CD4-positive, CD25-positive, alpha-beta regulatory T cell (primary cell): ENCODE results near the gene SLC25A43. TPM values are rescaled to one million over a fixed set of nuclear protein-coding genes. Genes with fewer than 3 reads are reported as not detected.
"Not testable (repeated sequence)": the region's sequence is repeated elsewhere in the genome, so short reads cannot be mapped to it uniquely, and the experiment has no call there.

ENCODE experiments used
- ATAC-seq, 2 donors: fragments of 150-1000 bp; cut with Tn5 transposase; one replicate each; pipeline ENCODE4 v1.10.0; 2021; ENCODE audit warnings: low read depth in 2 of 2, moderate number of reproducible peaks in 2 of 2, moderate library complexity in 1 of 2
- DNase-seq, 3 donors: peaks; one replicate each; pipeline versions ENCODE4 v3.0.0 to v3.0.0-alpha.2; 2012 to 2022; ENCODE audit warnings: mixed read lengths in 1 of 3
- H3K27ac ChIP-seq: one replicate; pipeline ENCODE4 v1.7.0; 2013; ENCODE audit warnings: mild to moderate bottlenecking, low read length; ENCODE audit not compliant: insufficient read depth, poor library complexity, severe bottlenecking
- H3K27me3 ChIP-seq: one replicate; pipeline ENCODE4 v1.7.0; 2013; ENCODE audit warnings: low read length; ENCODE audit not compliant: control insufficient read depth, insufficient read depth
- H3K36me3 ChIP-seq: one replicate; pipeline ENCODE4 v1.7.0; 2013; ENCODE audit warnings: mild to moderate bottlenecking, low read length, moderate library complexity; ENCODE audit not compliant: control insufficient read depth, insufficient read depth
- H3K4me1 ChIP-seq: 2 replicates; pipeline ENCODE4 v1.7.0; 2013; ENCODE audit warnings: mild to moderate bottlenecking, low read length; ENCODE audit not compliant: insufficient read depth, control insufficient read depth, poor library complexity, severe bottlenecking
- H3K4me3 ChIP-seq: one replicate; pipeline ENCODE4 v1.7.0; 2013; ENCODE audit warnings: low read depth, mild to moderate bottlenecking, low read length, moderate library complexity
- H3K9me3 ChIP-seq, 2 experiments: 1 replicate in 1 of 2; 2 replicates in 1 of 2; pipeline ENCODE4 v1.7.0; 2013; ENCODE audit warnings: low read length in 2 of 2, mild to moderate bottlenecking in 1 of 2, moderate library complexity in 1 of 2; ENCODE audit not compliant: control insufficient read depth in 2 of 2
- H3K27ac Mint-ChIP-seq, 3 donors: one replicate each; pipeline ENCODE4 v1.8.0; 2020 to 2022; ENCODE audit warnings: mild to moderate bottlenecking in 3 of 3, mixed read lengths in 3 of 3, moderate library complexity in 2 of 3
- H3K27me3 Mint-ChIP-seq: one replicate; pipeline ENCODE4 v1.8.0; 2022; ENCODE audit warnings: mild to moderate bottlenecking, mixed read lengths
- H3K36me3 Mint-ChIP-seq: one replicate; pipeline ENCODE4 v1.8.0; 2020; ENCODE audit warnings: mixed read lengths
- H3K4me1 Mint-ChIP-seq, 4 donors: one replicate each; pipeline ENCODE4 v1.8.0; 2020 to 2022; ENCODE audit warnings: mixed read lengths in 4 of 4, mild to moderate bottlenecking in 1 of 4
- H3K4me3 Mint-ChIP-seq, 4 donors: one replicate each; pipeline ENCODE4 v1.8.0; 2020 to 2022; ENCODE audit warnings: mild to moderate bottlenecking in 4 of 4, mixed read lengths in 4 of 4, moderate library complexity in 3 of 4
- H3K9me3 Mint-ChIP-seq, 7 donors: one replicate each; pipeline ENCODE4 v1.8.0; 2020 to 2022; ENCODE audit warnings: mixed read lengths in 7 of 7, mild to moderate bottlenecking in 3 of 7, moderate library complexity in 2 of 7
- polyA plus RNA-seq, 4 donors: library from polyadenylated mRNA; unstranded; fragments of 300-500 nt; fragmentation: Illumina TruSeq; gene quantifications; one replicate each; pipeline ENCODE4 v1.2.3, GENCODE V29; 2021
- total RNA-seq: library from RNA; stranded (reverse); gene quantifications from one replicate; pipeline ENCODE4 v1.2.3, GENCODE V29; 2022

Gene SLC25A43
- total and polyA plus RNA-seq, 5 donors from 2014 or later, result 2.6 to 4.9 (median 3.1) TPM

DNA sequence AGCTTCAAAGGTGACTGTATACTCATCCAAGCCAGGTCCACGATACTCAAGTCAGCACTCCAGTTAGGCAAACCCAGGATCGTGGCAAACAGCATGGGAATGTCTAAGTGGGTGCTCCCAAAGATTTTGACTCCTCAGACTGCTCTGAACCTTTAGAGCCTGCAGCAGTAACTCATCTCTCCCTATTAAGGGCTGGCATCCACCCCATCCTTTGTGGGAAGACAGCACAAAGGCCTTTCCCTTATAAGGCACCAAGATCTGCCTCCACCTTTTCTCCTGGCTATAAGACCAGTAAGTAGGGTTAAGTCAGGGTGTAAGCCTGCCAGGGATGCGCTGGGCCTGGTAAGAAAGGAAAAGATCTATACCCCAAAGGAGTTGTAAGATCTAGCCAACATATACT, 23.6 kb upstream of the SLC25A43 start:
- Histone ChIP-seq H3K36me3 (no peaks in the 10 kb centered on the region), H3K4me1 (no peaks in the 10 kb centered on the region), H3K27me3 (no peaks in the 10 kb centered on the region), H3K4me3 (no peak overlapping the region), H3K9me3 (no peaks in the 10 kb centered on the region), H3K27ac (no peak overlapping the region)
- no peaks in the 10 kb centered on the region for H3K36me3 Mint-ChIP-seq
- peaks cover 0 to 1% (median 0%) of the 10 kb centered on the region in 7 donors for H3K9me3 Mint-ChIP-seq
- no peak overlapping the region for H3K4me3 Mint-ChIP-seq
- DNase-seq, result no peak
- ATAC-seq, result no peak
- no peaks in the 10 kb centered on the region for H3K27me3 Mint-ChIP-seq
- H3K4me1 Mint-ChIP-seq, result no peaks in the 10 kb centered on the region
- H3K27ac Mint-ChIP-seq, result no peak overlapping the region

DNA sequence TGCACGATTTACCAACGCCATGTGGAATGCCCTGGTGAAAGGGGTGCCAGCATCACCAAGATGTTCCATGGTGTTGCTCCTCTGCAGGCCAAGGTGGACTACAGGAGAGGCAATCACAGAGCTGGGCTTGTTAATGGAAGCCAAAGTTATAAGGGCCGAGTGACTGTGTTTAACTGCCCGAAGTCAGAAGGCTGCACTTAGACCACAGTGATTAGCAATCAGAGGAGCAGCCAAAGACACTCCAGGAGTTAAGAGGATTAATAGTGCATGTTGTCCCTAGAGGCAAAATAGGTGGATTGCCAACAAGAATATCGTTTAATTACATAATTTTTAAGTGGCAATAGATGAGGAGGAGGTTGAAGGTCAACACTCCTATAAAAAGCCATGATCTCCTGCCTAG, 22.8 kb upstream of the SLC25A43 start:
- no peaks in the 10 kb centered on the region for H3K4me1 Mint-ChIP-seq
- no peaks in the 10 kb centered on the region for H3K27me3 Mint-ChIP-seq
- H3K36me3 ChIP-seq, result no peaks in the 10 kb centered on the region
- H3K9me3 ChIP-seq, result no peaks in the 10 kb centered on the region
- DNase-seq (no peak), ATAC-seq (no peak)
- H3K27ac ChIP-seq, result no peak overlapping the region
- H3K4me1 ChIP-seq, result no peaks in the 10 kb centered on the region
- peaks cover 0 to 1% (median 0%) of the 10 kb centered on the region in 7 donors for H3K9me3 Mint-ChIP-seq
- no peak overlapping the region for H3K4me3 ChIP-seq
- no peak overlapping the region for H3K27ac Mint-ChIP-seq
- no peaks in the 10 kb centered on the region for H3K27me3 ChIP-seq
- H3K4me3 Mint-ChIP-seq, result no peak overlapping the region
- no peaks in the 10 kb centered on the region for H3K36me3 Mint-ChIP-seq

DNA sequence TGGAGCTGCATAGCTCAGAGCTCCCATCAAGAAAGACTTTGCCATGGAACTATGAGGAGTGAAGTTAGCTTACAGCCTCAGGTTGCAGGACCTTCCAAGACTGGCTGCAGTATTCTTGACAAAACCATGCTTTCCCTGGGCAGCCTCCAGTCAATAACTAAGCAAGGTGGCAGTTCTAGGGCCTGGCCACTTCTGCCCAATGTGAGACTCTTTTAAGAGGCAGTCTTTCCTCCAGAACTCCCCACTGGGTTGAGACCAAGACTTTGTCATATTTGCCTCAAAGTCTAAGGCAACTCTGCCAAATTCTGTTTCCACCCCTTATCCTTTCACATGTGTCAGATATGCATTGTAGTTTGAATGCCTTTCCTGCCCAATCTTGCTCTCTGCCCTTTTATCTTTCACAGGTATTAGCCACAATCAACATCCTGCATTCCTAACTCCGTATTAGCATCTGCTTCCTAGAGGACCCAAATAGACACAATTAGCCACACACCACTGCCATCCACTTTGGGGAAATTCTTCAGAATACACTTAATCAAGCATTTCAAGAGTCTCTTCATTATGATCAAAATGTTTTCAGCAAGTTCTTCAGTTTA, 17.7 kb upstream of the SLC25A43 start:
- H3K27ac ChIP-seq, result no peak overlapping the region
- Mint-ChIP-seq H3K4me3 (no peak overlapping the region), H3K27me3 (peaks cover 4% of the 10 kb centered on the region), H3K4me1 (no peaks in the 10 kb centered on the region), H3K36me3 (no peaks in the 10 kb centered on the region), H3K27ac (no peak overlapping the region), H3K9me3 (peaks cover 0 to 1% (median 0%) of the 10 kb centered on the region in 7 donors)
- H3K36me3 ChIP-seq, result no peaks in the 10 kb centered on the region
- no peak for DNase-seq
- H3K4me1 ChIP-seq, result no peaks in the 10 kb centered on the region
- H3K9me3 ChIP-seq, result no peaks in the 10 kb centered on the region
- H3K27me3 ChIP-seq, result no peaks in the 10 kb centered on the region
- no peak for ATAC-seq
- H3K4me3 ChIP-seq, result no peak overlapping the region

DNA sequence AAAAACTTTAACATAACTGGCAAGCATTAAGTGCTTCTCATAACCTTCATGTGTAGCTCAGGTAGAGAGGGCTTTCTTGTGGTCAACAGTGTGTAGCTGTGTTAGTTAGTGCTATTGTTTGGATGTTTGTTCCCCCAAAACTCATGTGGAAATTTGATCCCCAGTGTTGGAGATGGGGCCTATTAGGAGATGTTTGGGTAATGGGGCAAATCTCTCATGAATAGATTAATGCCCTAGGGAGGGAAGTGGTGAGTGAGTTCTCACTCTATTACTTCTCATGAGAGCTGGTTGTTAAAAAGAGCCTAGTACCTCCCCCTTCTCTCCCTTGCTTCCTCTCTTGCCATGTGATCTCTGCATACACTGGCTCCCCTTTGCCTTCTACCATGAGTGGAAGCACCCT, 16.5 kb upstream of the SLC25A43 start:
- ATAC-seq, result no peak
- no peak overlapping the region for H3K4me3 ChIP-seq
- H3K27me3 Mint-ChIP-seq, result peaks cover 4% of the 10 kb centered on the region
- DNase-seq, result no peak
- no peak overlapping the region for H3K27ac Mint-ChIP-seq
- H3K4me1 Mint-ChIP-seq, result no peaks in the 10 kb centered on the region
- H3K9me3 ChIP-seq, result no peaks in the 10 kb centered on the region
- no peaks in the 10 kb centered on the region for H3K36me3 ChIP-seq
- no peak overlapping the region for H3K27ac ChIP-seq
- H3K4me3 Mint-ChIP-seq, result no peak overlapping the region
- no peaks in the 10 kb centered on the region for H3K27me3 ChIP-seq
- H3K4me1 ChIP-seq, result no peaks in the 10 kb centered on the region
- H3K9me3 Mint-ChIP-seq, result peaks cover 0 to 1% (median 0%) of the 10 kb centered on the region in 7 donors
- H3K36me3 Mint-ChIP-seq, result no peaks in the 10 kb centered on the region

DNA sequence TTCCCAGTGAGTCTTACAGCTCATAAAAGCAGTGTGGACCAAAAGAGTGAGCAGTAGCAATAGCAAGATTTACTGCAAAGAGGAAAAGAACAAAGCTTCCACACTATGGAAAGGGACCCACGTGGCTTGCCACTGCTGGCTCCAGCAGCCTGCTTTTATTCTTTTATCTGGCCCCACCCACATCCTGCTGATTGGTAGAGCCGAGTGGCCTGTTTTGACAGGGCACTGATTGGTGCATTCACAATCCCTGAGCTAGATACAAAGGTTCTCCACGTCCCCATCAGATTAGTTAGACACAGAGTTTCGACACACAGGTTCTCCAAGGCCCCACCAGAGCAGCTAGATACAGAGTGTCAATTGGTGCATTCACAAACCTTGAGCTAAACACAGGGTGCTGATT, 12.5 kb upstream of the SLC25A43 start:
- peak overlapping the region in 1 of 3 donors; percentile 23 for H3K27ac Mint-ChIP-seq
- not testable (repeated sequence) for H3K4me1 ChIP-seq, H3K27me3 ChIP-seq, DNase-seq, H3K4me3 ChIP-seq, H3K27me3 Mint-ChIP-seq, ATAC-seq, H3K36me3 ChIP-seq, H3K9me3 Mint-ChIP-seq, H3K9me3 ChIP-seq, H3K27ac ChIP-seq, H3K4me3 Mint-ChIP-seq, H3K4me1 Mint-ChIP-seq, H3K36me3 Mint-ChIP-seq

DNA sequence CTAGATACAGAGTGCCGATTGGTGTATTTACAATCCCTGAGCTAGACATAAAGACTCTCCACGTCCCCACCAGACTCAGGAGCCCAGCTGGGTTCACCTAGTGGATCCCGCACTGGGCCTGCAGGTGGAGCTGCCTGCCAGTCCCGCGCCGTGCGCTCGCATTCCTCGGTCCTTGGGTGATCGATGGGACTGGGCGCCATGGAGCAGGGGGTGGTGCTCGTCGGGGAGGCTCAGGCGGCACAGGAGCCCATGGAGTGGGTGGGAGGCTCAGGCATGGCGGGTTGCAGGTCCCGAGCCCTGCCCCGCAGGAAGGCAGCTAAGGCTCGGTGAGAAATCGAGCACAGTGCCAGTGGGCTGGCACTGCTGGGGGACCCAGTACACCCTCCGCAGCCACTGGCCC, 11.7 kb upstream of the SLC25A43 start:
- DNase-seq, H3K36me3 ChIP-seq, ATAC-seq: not testable (repeated sequence)

DNA sequence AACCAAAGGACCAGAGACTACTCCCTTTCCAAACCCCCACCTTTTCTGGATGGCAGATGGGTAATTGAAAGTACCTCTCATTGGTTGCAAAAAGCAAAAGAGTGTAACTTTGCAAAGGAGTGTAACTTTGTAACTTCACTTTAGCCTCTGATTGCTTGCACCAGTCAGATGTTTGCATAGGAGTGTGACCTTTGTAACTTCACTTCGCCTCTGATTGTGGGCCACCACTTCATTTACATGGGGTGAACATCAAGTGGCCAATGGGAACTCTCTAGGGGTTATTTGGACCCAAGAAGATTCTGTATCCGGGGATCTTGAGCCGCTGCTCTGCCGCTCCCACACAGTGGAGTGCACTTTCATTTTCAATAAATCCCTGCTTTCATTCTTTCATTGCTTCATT, 9.9 kb upstream of the SLC25A43 start:
- H3K4me1 ChIP-seq, result no peaks in the 10 kb centered on the region
- H3K4me3 Mint-ChIP-seq, result no peak overlapping the region
- DNase-seq (no peak), ATAC-seq (no peak)
- H3K27me3 Mint-ChIP-seq, result peaks cover 4% of the 10 kb centered on the region
- H3K27ac Mint-ChIP-seq, result no peak overlapping the region
- H3K4me3 ChIP-seq, result no peak overlapping the region
- H3K27me3 ChIP-seq, result no peaks in the 10 kb centered on the region
- no peaks in the 10 kb centered on the region for H3K36me3 Mint-ChIP-seq
- no peak overlapping the region for H3K27ac ChIP-seq
- peaks cover 0 to 1% (median 0%) of the 10 kb centered on the region in 7 donors for H3K9me3 Mint-ChIP-seq
- H3K4me1 Mint-ChIP-seq, result peaks cover 0 to 2% (median 0%) of the 10 kb centered on the region in 4 donors
- H3K9me3 ChIP-seq, result no peaks in the 10 kb centered on the region
- H3K36me3 ChIP-seq, result no peaks in the 10 kb centered on the region

More for the DNA sequence above, 11.7 kb upstream of the SLC25A43 start:
- not testable (repeated sequence) for H3K27me3 Mint-ChIP-seq, H3K36me3 Mint-ChIP-seq, H3K4me3 Mint-ChIP-seq, H3K4me3 ChIP-seq, H3K4me1 Mint-ChIP-seq, H3K9me3 ChIP-seq, H3K9me3 Mint-ChIP-seq, H3K4me1 ChIP-seq, H3K27ac ChIP-seq, H3K27me3 ChIP-seq, H3K27ac Mint-ChIP-seq

DNA sequence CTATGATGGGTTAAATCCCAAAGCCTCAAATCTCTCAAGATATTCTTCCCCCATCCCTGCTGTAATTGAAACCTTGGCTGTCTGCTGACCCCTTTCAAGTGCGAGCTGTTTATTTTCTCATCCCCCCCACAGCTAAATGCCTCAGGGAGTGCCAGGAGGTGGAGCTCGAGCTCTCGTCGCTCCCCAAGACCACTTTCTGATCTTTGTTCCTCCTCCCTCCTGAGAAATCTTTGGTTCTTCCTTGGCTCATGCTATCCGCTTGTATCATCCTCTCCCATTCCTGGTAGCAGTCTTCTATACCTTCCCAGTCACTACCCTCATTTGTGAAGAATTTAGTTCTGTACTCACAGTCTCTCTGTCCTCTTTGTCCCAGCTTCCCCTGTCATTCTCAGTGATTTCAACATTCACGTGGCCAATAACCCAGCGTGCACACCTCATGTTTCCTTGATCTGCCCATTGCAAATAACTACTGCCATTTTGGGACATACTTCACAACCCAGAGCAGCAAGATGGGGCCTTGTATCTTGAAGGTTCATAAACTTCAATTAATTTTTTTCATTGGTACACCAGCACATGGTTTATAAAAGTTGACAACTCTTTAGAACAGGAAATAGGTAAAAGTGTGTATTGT, 9.2 kb upstream of the SLC25A43 start:
- ATAC-seq (no peak), DNase-seq (no peak)
- Mint-ChIP-seq H3K27ac (no peak overlapping the region), H3K36me3 (no peaks in the 10 kb centered on the region), H3K9me3 (peaks cover 0 to 1% (median 0%) of the 10 kb centered on the region in 7 donors), H3K4me3 (no peak overlapping the region), H3K4me1 (peaks cover 0 to 2% (median 0%) of the 10 kb centered on the region in 4 donors), H3K27me3 (peaks cover 4% of the 10 kb centered on the region)
- Histone ChIP-seq H3K36me3 (no peaks in the 10 kb centered on the region), H3K4me1 (no peaks in the 10 kb centered on the region), H3K4me3 (no peak overlapping the region), H3K27me3 (no peaks in the 10 kb centered on the region), H3K27ac (no peak overlapping the region), H3K9me3 (no peaks in the 10 kb centered on the region)
